Muscle layer of colon (tissue), 2 donors: Measurements from ENCODE around the gene NUTM2E.
"Not testable (repeated sequence)": the region's sequence is repeated elsewhere in the genome, so short reads cannot be mapped to it uniquely, and the experiment has no call there.

Source experiments
- H3K27ac ChIP-seq: one replicate; pipeline ENCODE4 v1.7.0; 2013; ENCODE audit warnings: low read depth, mild to moderate bottlenecking, low read length, moderate library complexity
- H3K27me3 ChIP-seq, 2 donors: one replicate each; pipeline ENCODE4 v1.7.0; 2013; ENCODE audit warnings: low read length in 2 of 2, mild to moderate bottlenecking in 2 of 2; ENCODE audit not compliant: insufficient read depth in 2 of 2, control insufficient read depth in 1 of 2
- H3K36me3 ChIP-seq: one replicate; pipeline ENCODE4 v1.7.0; 2013; ENCODE audit warnings: mild to moderate bottlenecking, low read length; ENCODE audit not compliant: insufficient read depth
- H3K4me1 ChIP-seq: one replicate; pipeline ENCODE4 v1.7.0; 2013; ENCODE audit warnings: mild to moderate bottlenecking, low read length; ENCODE audit not compliant: insufficient read depth
- H3K4me3 ChIP-seq, 2 donors: one replicate each; pipeline ENCODE4 v1.7.0; 2013; ENCODE audit warnings: low read length in 2 of 2, low read depth in 1 of 2, mild to moderate bottlenecking in 1 of 2, moderate library complexity in 1 of 2
- H3K9ac ChIP-seq: one replicate; pipeline ENCODE4 v1.7.0; 2013; ENCODE audit warnings: low read length
- H3K9me3 ChIP-seq: one replicate; pipeline ENCODE4 v1.7.0; 2013; ENCODE audit warnings: mild to moderate bottlenecking, low read length
- donor health status: abdominal sarcoma.
- donor health status: Adenocarcinoma of cecum.

The NUTM2E gene

DNA sequence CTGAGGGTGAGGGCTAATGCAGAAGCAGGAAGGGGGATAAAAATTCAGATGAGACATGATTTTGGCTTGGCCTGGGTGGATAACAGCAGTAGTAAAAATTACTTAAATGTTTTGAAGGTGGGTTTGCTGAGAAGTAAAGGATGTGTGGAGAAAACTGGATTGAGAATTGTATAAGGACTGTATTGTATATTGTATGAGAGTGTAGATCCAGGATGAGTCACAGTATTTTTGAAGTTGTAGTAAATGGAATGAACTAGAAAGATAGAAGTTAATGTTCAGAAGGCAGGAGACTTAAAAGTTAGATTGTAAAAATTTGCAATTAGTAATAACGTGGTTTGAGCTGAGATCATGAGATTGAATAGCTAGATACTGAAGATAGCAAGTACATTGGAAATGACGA is 10.2 kb upstream of the NUTM2E start:
- H3K9ac ChIP-seq, H3K27me3 ChIP-seq, H3K36me3 ChIP-seq, H3K9me3 ChIP-seq, H3K27ac ChIP-seq, H3K4me3 ChIP-seq, H3K4me1 ChIP-seq: not testable (repeated sequence)

DNA sequence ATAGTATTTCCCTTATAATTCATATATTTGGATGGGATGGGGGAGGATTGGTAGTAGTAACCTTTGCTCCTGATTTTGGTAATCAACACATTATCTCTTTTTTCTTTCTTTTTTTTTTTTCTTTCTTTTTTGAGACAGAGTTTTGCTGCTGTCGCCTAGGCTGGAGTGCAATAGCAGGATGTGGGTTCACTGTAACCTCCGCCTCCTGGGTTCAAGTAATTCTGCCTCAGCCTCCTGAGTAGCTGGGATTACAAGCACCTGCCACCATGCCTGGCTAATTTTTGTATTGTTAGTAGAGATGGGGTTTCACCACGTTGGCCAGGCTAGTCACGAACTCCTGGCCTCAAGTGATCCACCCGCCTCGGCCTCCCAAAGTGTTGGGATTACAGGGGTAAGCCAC is 3.2 kb upstream of the NUTM2E start:
- not testable (repeated sequence) for H3K36me3 ChIP-seq, H3K27me3 ChIP-seq, H3K4me3 ChIP-seq, H3K4me1 ChIP-seq, H3K9ac ChIP-seq, H3K9me3 ChIP-seq, H3K27ac ChIP-seq

DNA sequence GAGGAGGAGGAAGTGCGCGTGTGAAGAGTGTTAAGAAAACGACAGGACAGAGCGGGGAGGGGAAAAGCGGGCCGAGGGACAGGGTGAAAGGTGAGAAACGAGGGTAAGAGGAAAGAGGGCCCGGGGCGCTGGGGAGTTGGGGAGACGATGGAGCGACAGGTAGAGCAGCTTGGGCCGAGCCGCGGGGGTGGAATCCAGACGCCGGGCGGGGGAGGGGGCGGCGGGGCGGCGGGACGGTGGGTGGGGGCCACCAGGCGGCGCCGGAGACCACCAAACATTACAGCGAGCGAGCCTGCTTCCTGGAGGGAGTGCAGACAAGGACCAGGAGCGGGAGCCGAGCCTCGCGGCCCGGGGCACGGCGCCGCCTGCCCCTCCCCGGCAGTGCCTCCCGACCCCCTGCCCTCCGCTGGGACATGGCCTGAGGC is 940 bp upstream of the NUTM2E start:
- not testable (repeated sequence) for H3K27me3 ChIP-seq, H3K4me1 ChIP-seq, H3K4me3 ChIP-seq, H3K9me3 ChIP-seq, H3K27ac ChIP-seq, H3K36me3 ChIP-seq, H3K9ac ChIP-seq

DNA sequence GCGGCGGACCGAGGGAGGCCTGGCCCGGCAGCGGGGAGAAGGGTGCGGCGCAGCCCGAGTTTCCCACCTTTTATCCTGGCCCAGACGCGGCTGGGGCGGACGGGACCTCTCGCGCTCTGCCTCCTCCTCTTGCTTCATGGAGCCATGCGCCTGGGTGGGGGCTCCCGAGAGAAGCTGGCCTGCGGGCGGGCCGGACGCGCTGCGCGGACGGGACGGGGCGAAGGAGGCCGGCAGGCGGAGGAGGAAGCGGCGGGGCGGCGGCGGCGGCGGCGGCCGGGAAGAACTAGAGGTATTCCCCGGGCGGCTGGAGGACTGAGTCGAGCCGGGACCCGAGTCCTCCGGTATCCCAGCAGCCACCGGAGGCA is 426 bp upstream of the NUTM2E start:
- not testable (repeated sequence) for H3K36me3 ChIP-seq, H3K27ac ChIP-seq, H3K4me1 ChIP-seq, H3K4me3 ChIP-seq, H3K9ac ChIP-seq, H3K9me3 ChIP-seq, H3K27me3 ChIP-seq

DNA sequence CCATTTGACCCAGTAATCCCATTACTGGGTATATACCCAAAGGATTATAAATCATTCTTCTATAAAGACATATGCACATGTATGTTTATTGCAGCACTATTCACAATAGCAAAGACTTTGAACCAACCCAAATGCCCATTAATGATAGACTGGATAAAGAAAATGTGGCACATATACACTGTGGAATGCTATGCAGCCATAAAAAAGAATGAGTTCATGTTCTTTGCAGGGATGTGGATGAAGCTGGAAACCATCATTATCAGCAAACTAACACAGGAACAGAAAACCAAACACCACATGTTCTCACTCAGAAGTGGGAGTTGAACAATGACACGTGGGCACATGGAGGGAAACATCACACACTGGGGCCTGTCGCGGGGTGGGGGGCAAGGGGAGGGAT is 7.3 kb downstream of the NUTM2E start:
- not testable (repeated sequence) for H3K27ac ChIP-seq, H3K9me3 ChIP-seq, H3K9ac ChIP-seq, H3K4me3 ChIP-seq, H3K27me3 ChIP-seq, H3K36me3 ChIP-seq, H3K4me1 ChIP-seq

DNA sequence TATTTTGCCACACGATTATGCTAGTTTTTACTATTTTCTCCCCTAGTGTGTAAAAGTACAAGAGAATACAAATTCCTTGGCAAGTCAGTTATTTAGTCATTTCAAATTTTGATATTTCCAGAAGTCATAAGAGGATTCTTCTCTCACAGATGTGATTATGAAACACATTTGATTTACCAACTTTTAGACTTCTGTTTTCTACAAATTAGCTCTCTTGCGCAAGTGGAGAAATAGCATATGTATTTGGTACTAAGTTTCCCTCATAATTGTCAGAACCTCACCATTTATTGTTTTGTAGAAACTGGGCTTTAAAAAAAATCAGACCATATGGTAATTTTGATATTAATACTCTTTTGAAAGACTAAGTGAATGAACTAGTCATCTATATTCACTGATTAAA is 9.4 kb downstream of the NUTM2E start:
- not testable (repeated sequence) for H3K9me3 ChIP-seq, H3K27ac ChIP-seq, H3K9ac ChIP-seq, H3K4me1 ChIP-seq, H3K4me3 ChIP-seq, H3K36me3 ChIP-seq, H3K27me3 ChIP-seq

DNA sequence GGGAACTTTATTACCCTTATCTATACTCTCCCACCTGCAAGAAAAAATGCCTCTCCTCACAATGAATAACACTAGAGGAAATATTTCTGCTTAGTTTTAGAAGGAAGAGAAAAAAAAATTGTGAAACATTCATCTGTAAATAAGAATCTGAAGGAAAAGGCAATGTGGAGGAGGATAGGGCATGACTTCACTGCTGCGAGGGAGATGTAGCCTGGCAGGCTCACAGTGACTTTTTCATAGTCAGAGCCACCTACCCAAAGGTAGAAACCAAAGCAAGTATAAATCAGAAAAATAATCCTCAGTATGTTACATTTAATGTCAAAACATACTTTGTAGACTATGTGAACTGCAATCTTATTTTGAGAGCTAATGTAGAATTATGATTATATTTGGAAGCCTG is 10.4 kb downstream of the NUTM2E start:
- H3K27ac ChIP-seq, H3K4me3 ChIP-seq, H3K9ac ChIP-seq, H3K36me3 ChIP-seq, H3K27me3 ChIP-seq, H3K9me3 ChIP-seq, H3K4me1 ChIP-seq: not testable (repeated sequence)

DNA sequence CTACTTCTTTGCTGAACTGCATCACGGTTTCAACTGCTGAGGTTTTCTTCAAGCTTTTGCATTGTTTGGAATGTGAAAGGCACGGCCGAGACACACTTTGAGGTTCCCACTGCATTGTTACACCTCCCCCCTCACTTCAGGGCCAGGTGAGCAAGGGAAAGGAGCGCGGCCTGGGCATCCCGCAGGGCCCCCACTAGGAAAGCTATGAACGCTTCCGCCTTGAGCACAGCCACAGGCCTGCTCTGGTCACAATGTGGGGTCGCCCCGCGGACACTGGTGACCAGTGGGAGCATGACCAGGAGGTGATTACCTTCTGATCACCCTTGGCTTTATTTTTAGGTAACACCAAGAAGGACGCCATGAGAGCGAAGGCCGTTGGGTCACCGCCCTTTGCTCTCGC is 11.9 kb downstream of the NUTM2E start:
- H3K4me3 ChIP-seq, H3K27ac ChIP-seq: not testable (repeated sequence)

DNA sequence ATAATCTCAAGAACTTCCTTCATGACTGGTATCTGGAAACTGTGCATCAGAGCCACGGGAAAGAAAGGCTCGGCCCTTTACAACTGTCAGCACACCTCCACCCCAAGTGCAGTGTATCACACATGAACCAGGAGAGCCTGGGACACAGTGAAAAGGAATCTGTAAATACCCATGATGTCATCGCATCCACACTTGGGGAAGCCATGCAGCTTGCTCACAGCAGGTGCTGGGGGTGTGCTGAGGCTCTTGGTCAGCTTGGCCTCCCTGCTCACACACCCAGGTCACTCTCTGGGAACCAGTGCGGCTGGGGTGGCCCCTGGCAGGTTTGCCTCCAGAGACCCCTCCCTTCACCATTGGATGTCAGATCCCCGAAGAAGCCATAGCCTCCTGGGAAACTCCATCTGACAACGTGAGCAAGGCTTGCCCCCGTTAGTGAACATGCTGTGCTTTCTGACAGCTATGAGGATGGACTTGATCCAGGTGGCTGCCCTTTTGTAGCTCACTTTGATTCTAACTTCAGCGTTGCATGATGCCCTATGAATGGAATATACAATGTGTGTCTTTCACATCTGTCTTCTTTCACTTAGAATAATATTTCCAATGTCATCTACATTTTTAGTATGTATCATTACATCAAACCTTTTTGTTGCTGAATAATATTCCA is 26.8 kb downstream of the NUTM2E start:
- not testable (repeated sequence) for H3K36me3 ChIP-seq, H3K27ac ChIP-seq, H3K9ac ChIP-seq, H3K4me1 ChIP-seq, H3K9me3 ChIP-seq, H3K4me3 ChIP-seq, H3K27me3 ChIP-seq

More for the DNA sequence above, 11.9 kb downstream of the NUTM2E start:
- H3K9ac ChIP-seq, H3K36me3 ChIP-seq, H3K27me3 ChIP-seq, H3K4me1 ChIP-seq, H3K9me3 ChIP-seq: not testable (repeated sequence)

DNA sequence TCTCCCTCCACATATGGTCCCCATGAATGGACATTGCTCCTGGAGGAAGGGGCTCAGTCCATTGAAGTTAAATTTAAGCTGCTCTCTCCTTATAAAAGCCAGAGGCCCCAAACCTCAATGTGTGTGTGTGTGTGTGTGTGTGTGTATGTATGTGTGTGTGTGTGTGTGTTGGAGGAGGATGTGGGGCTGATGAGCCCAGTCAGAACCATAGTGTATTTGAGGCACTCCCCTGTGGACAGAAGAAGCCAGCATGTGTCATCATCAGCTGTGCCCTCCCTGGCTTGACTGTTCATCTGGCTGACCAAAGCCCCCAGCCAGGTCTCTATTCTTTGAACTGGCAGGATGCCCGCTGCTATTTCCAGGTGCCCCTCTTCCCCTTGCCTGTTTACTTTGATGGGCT is 35.7 kb downstream of the NUTM2E start:
- H3K4me1 ChIP-seq, H3K9ac ChIP-seq, H3K27ac ChIP-seq, H3K27me3 ChIP-seq, H3K9me3 ChIP-seq, H3K4me3 ChIP-seq, H3K36me3 ChIP-seq: not testable (repeated sequence)

DNA sequence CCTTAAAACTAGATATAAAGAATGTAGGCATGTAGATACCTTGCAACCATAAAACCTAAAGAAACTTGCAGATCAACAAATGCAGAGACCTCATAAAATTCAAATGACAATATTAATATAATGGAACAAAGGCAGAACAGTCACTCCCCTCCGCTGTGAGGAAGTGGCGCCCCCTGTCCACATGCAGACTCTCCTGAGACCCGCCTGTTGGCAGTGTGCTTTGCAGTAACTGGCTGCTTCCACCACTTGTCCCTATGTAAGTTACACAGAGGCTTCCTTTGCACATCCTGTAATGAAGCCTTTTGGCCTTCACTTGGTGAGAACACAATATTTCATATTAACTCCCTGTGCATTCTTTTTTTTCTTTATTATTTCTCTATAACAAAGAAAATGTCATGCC is 36.3 kb downstream of the NUTM2E start:
- H3K4me3 ChIP-seq, H3K27me3 ChIP-seq, H3K36me3 ChIP-seq, H3K4me1 ChIP-seq, H3K9ac ChIP-seq, H3K9me3 ChIP-seq, H3K27ac ChIP-seq: not testable (repeated sequence)

DNA sequence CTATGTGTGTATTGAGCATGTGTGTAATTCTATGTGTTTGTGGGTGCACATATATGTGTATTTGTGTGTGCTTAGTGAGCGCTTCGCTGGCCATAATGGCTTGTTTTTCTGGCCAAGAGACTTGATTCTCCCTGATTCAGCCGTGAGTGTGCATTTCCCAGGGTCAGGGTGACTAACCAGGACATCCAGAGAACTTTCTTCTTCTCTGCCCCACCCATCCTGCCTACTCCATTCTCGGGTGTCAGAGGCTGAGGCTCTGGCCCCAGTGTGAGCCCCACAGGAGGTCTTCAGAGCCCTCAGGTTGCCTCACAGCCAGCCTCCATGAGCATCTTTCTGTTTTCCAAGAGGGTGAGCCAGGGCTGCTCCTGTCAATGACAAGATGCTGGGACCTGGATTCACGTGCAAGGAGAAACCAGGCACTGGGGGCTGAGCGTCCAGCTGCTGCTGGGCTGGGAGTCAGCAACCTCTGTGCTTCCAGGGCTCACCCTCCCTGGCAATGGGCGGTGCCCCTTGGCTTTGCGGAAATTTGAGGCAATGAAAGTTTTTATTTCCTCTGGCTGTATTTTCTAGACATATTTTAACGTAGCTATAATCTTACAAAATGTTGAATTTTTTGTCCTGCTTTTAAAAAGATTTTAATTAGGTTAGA is 40.5 kb downstream of the NUTM2E start:
- not testable (repeated sequence) for H3K9me3 ChIP-seq, H3K27me3 ChIP-seq, H3K4me1 ChIP-seq, H3K36me3 ChIP-seq, H3K9ac ChIP-seq, H3K4me3 ChIP-seq, H3K27ac ChIP-seq
